Neuron (in vitro differentiated cells): ENCODE measurements around the gene TNFRSF4.
"Not testable (repeated sequence)": the region's sequence is repeated elsewhere in the genome, so short reads cannot be mapped to it uniquely, and the experiment has no call there.

Source experiments
- H2AFZ ChIP-seq: one replicate; pipeline ENCODE4 v1.6.1; 2013; ENCODE audit warnings: low read depth, mild to moderate bottlenecking, inconsistent platforms, low read length, moderate library complexity
- H3K27me3 ChIP-seq: one replicate; pipeline ENCODE4 v1.6.1; 2013; ENCODE audit warnings: low read length; ENCODE audit not compliant: insufficient read depth
- H3K36me3 ChIP-seq: one replicate; pipeline ENCODE4 v1.6.1; 2013; ENCODE audit warnings: low read length; ENCODE audit not compliant: insufficient read depth
- H3K4me1 ChIP-seq: one replicate; pipeline ENCODE4 v1.6.1; 2013; ENCODE audit warnings: low read length; ENCODE audit not compliant: insufficient read depth
- H3K4me3 ChIP-seq: 2 replicates; pipeline ENCODE4 v1.5.1; 2013; ENCODE audit warnings: mild to moderate bottlenecking, low read length, moderate library complexity
- H3K9me3 ChIP-seq: one replicate; pipeline ENCODE4 v1.6.1; 2013; ENCODE audit warnings: low read length

The TNFRSF4 gene

GRCh38 chr1:1253314-1253713, 39.4 kb upstream of the TNFRSF4 start:
- Histone ChIP-seq H3K36me3 (peaks cover 30% of the 10 kb centered on the region), H3K4me1 (no peaks in the 10 kb centered on the region), H3K4me3 (no peak overlapping the region), H3K9me3 (no peaks in the 10 kb centered on the region), H2AFZ (no peak overlapping the region), H3K27me3 (no peaks in the 10 kb centered on the region)

- Histone ChIP-seq H3K4me3 (no peak overlapping the region), H3K36me3 (peaks cover 21% of the 10 kb centered on the region), H3K4me1 (no peaks in the 10 kb centered on the region), H2AFZ (no peak overlapping the region), H3K27me3 (peaks cover 12% of the 10 kb centered on the region), H3K9me3 (no peaks in the 10 kb centered on the region)
These were observed 36.9 kb upstream of the TNFRSF4 start for GRCh38 chr1:1250786-1251284.

DNA sequence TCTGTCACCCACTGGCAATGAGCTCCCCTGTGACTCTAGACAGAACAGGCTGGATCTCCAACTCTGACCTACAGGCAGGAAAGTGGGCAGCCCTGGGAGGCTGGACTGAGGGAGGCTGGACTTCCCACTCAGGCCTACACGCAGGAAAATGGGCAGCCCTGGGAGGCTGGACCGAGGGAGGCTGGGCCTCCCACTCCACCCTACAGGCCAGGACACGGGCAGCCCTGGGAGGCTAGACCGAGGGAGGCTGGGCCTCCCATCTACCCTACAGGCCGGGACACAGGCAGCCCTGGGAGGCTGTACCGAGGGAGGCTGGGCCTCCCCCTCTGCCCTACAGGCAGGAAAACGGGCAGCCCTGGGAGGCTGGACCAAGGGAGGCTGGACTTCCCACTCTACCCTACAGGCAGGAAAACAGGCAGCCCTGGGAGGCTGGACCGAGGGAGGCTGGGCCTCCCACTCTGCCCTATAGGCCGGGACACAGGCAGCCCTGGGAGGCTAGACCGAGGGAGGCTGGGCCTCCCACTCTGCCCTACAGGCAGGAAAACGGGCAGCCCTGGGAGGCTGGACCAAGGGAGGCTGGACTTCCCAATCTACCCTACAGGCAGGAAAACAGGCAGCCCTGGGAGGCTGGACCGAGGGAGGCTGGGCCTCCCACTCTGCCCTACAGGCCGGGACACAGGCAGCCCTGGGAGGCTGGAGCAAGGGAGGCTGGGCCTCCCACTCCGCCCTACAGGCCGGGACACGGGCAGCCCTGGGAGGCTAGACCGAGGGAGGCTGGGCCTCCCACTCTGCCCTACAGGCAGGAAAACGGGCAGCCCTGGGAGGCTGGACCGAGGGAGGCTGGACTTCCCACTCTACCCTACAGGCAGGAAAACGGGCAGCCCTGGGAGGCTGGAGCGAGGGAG, 34.3 kb upstream of the TNFRSF4 start:
- not testable (repeated sequence) for H3K9me3 ChIP-seq

DNA sequence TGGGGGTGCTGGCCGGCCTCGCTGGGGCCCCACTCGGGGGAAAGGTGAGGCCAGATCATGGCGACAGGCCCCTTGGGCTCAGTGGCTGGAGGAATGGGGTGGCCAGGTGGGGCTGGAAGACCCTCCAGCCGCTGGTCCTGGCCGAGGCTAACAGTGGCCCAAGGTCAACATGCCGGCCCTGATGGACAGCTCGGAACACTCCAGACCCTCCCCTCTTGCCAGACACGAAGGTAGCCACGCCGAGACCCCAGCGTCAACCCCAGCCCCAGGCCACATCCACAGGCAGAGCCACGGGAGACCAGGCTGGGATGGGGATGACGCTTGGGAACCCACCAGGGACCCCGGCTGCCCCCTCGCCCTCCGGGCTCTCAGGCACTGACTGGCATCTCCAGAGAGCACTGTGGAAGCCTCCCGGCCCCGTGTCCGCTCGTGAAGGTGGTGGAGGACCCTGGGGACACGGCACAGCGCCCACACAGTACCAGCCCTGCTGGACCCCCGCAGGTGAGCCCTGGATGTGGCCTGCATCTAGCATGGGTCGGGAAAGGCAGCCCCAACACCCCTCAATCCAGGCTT, 33.5 kb upstream of the TNFRSF4 start:
- H3K9me3 ChIP-seq: no peaks in the 10 kb centered on the region
- H3K4me1 ChIP-seq: peaks cover 4% of the 10 kb centered on the region
- no peak overlapping the region for H3K4me3 ChIP-seq
- no peaks in the 10 kb centered on the region for H3K36me3 ChIP-seq
- peaks cover 14% of the 10 kb centered on the region for H3K27me3 ChIP-seq
- no peak overlapping the region for H2AFZ ChIP-seq

More for the DNA sequence above, 34.3 kb upstream of the TNFRSF4 start:
- not testable (repeated sequence) for H3K36me3 ChIP-seq, H3K4me3 ChIP-seq, H2AFZ ChIP-seq, H3K4me1 ChIP-seq
- peaks cover 14% of the 10 kb centered on the region for H3K27me3 ChIP-seq

- no peaks in the 10 kb centered on the region for H3K9me3 ChIP-seq
- H3K27me3 ChIP-seq: peaks cover 14% of the 10 kb centered on the region
- H3K4me1 ChIP-seq: peaks cover 4% of the 10 kb centered on the region
- H2AFZ ChIP-seq: no peak within 1 kb of the TSS
- H3K4me3 ChIP-seq: no peak within 1 kb of the TSS
- no peaks in the 10 kb centered on the region for H3K36me3 ChIP-seq
These were observed 32.8 kb upstream of the TNFRSF4 start, which contains the start of gene C1QTNF12 for GRCh38 chr1:1246577-1247340. Gene C1QTNF12 (minus strand): TSS chr1:1246722. CDS start chr1:1246690, 32 bp downstream.

DNA sequence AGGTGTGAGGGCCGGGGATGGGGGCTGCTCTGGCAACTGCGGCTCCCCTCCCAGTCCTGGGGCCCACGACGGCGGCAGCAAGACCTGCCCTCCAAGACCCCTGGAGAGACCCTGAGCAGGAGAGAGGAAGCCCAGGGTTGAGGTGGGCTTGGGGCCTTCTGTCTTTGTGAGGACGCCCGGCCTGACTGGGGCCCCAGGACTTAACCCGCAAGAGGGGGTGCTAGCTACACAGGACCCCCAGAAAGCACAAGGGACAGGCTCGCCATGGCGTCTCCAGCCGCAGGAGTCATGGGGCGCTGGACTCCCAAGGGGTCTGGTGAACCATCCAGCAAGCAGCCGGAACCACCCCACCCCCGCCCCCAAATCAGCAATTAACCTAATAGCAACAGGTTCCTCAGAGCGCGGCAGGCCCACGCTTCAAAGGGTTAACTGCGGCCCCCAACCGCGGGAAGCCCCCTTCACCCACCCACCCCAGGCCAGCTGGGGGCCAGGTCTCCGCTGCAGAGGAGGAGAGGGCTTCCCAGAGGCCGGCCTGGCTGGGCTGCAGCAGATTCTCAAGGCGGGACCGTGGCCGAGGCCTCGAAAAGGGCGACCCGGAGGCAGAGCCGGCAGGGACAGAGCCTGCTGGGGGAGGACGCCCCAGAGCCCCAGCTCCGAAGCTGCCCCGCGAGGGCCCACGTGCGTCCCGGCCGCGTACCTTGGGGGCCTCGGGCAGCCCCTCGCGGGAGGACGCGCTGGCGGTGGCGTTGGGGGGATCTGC, 32.0 kb upstream of the TNFRSF4 start:
- Histone ChIP-seq H3K36me3 (no peaks in the 10 kb centered on the region), H3K4me3 (no peak overlapping the region), H3K9me3 (no peaks in the 10 kb centered on the region), H3K4me1 (peaks cover 4% of the 10 kb centered on the region), H3K27me3 (peaks cover 14% of the 10 kb centered on the region), H2AFZ (no peak overlapping the region)

GRCh38 chr1:1245178-1245816, 31.3 kb upstream of the TNFRSF4 start:
- H2AFZ ChIP-seq: no peak overlapping the region
- peaks cover 7% of the 10 kb centered on the region for H3K4me1 ChIP-seq
- no peaks in the 10 kb centered on the region for H3K36me3 ChIP-seq
- no peak overlapping the region for H3K4me3 ChIP-seq
- H3K9me3 ChIP-seq: no peaks in the 10 kb centered on the region
- peaks cover 14% of the 10 kb centered on the region for H3K27me3 ChIP-seq

DNA sequence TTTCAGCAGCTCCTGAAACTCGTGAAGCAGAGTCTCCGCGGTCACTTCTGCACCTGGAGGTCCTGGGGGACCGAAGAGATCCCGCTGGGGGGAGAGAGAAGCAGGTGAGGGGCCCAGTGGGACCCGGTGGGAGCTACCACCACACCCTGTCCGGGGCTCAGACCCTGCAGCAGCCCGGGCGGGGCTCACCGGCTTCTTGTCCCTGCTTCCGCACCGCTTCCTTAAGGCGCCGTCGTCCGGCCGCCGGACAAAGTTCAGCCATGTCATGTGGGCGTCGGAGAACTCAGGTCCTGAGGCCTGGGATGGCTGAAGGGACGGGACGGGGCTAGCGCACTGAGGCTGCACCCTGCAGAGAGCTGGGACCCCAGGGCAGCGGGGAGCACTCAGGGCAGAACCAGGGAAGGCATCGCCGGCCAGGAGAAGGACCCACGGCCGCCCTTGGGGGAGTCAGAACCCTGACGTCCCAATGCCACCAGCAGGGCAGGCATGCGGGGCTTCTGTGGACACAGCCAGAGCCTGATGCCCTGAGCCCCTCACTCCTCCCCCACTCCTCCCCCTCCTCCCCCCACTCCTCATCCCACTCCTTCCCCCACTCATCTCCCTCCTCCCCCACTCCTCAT, 30.3 kb upstream of the TNFRSF4 start:
- Histone ChIP-seq H3K4me3 (no peak overlapping the region), H3K36me3 (no peaks in the 10 kb centered on the region), H3K4me1 (peaks cover 16% of the 10 kb centered on the region), H2AFZ (no peak overlapping the region), H3K27me3 (peaks cover 14% of the 10 kb centered on the region), H3K9me3 (no peaks in the 10 kb centered on the region)

- peaks cover 14% of the 10 kb centered on the region for H3K27me3 ChIP-seq
- no peak overlapping the region for H3K4me3 ChIP-seq
- no peaks in the 10 kb centered on the region for H3K9me3 ChIP-seq
- H2AFZ ChIP-seq: no peak overlapping the region
- H3K4me1 ChIP-seq: peaks cover 21% of the 10 kb centered on the region
- H3K36me3 ChIP-seq: no peaks in the 10 kb centered on the region
These were observed 29.8 kb upstream of the TNFRSF4 start for GRCh38 chr1:1243807-1244191.

GRCh38 chr1:1243266-1243660, 29.3 kb upstream of the TNFRSF4 start:
- Histone ChIP-seq H3K4me3 (no peak overlapping the region), H3K9me3 (no peaks in the 10 kb centered on the region), H3K27me3 (peaks cover 14% of the 10 kb centered on the region), H3K4me1 (peaks cover 24% of the 10 kb centered on the region), H3K36me3 (no peaks in the 10 kb centered on the region), H2AFZ (no peak overlapping the region)

GRCh38 chr1:1242461-1243265, 28.7 kb upstream of the TNFRSF4 start:
- peaks cover 30% of the 10 kb centered on the region for H3K4me1 ChIP-seq

More at GRCh38 chr1:1242461-1243265, 28.7 kb upstream of the TNFRSF4 start:
- H2AFZ ChIP-seq: no peak overlapping the region
- no peaks in the 10 kb centered on the region for H3K9me3 ChIP-seq
- H3K27me3 ChIP-seq: peaks cover 10% of the 10 kb centered on the region
- H3K36me3 ChIP-seq: no peaks in the 10 kb centered on the region
- H3K4me3 ChIP-seq: no peak overlapping the region
